Heart right ventricle (tissue), 16 donors: ENCODE measurements around the gene NFKBIB. TPM values are rescaled to one million over a fixed set of nuclear protein-coding genes. Genes with fewer than 3 reads are reported as not detected.
"Not testable (repeated sequence)": the region's sequence is repeated elsewhere in the genome, so short reads cannot be mapped to it uniquely, and the experiment has no call there.

Experiments
- ATAC-seq, 8 donors: fragments of 200-7000 bp; cut with Tn5 transposase; one replicate each; pipeline ENCODE4 v1.9.1; 2020; ENCODE audit warnings: mild to moderate bottlenecking in 8 of 8, moderate library complexity in 8 of 8, moderate number of reproducible peaks in 1 of 8
- DNase-seq, 2 donors: peaks; one replicate each; pipeline ENCODE4 v3.0.0-alpha.2; 2020
- H3K27ac ChIP-seq, 10 donors: fragments of 200-600 bp; sonication (generic) in 2 of 10; one replicate each; pipeline versions ENCODE4 v1.5.0 to v1.8.0; 2020 to 2022; ENCODE audit warnings: mild to moderate bottlenecking in 3 of 10
- H3K27me3 ChIP-seq, 7 donors: fragments of 200-600 bp; one replicate each; pipeline ENCODE4 v1.8.0; 2021 to 2022; ENCODE audit warnings: mild to moderate bottlenecking in 2 of 7
- H3K36me3 ChIP-seq, 9 donors: fragments of 200-600 bp; sonication (generic) in 1 of 9; one replicate each; pipeline versions ENCODE4 v1.5.0 to v1.8.0; 2020 to 2022; ENCODE audit warnings: mild to moderate bottlenecking in 2 of 9
- H3K4me1 ChIP-seq, 9 donors: fragments of 200-600 bp; sonication (generic) in 1 of 9; one replicate each; pipeline versions ENCODE4 v1.5.0 to v1.8.0; 2020 to 2022; ENCODE audit warnings: mild to moderate bottlenecking in 4 of 9
- H3K4me3 ChIP-seq, 10 donors: fragments of 200-600 bp; sonication (generic) in 2 of 10; one replicate each; pipeline versions ENCODE4 v1.5.0 to v1.8.0; 2020 to 2022; ENCODE audit warnings: mild to moderate bottlenecking in 7 of 10, moderate library complexity in 2 of 10
- H3K9me3 ChIP-seq, 11 donors: fragments of 200-600 bp in 10 of 11; sonication (generic) in 2 of 11; one replicate each; pipeline versions ENCODE4 v1.5.0 to v1.8.0; 2013 to 2022; ENCODE audit warnings: mild to moderate bottlenecking in 2 of 11, control low read depth in 1 of 11, moderate library complexity in 1 of 11
- WGBS, 2 donors: extraction: QIAGEN DNeasy Blood & Tissue Kit; methylation state at CpG; one replicate each; pipeline ENCODE4 v1.1.7; 2013; ENCODE audit warnings: inconsistent platforms in 1 of 2; 5-methylcytosine and 5-hydroxymethylcytosine counted together
- intact Hi-C, 10 donors: fragments of 100-400 bp; cut with DNase I; formaldehyde crosslinking; loops; one replicate each; pipeline versions ENCODE4 v1.11.1 to v1.14.2; 2022
- polyA plus RNA-seq, 2 donors: library from polyadenylated mRNA; stranded (reverse); fragments of 200-250 nt; gene quantifications; one replicate each; pipeline ENCODE4 v1.2.3, GENCODE V29; 2013
- total RNA-seq, 10 donors: library from RNA; stranded (reverse); fragmentation: NEBNext Ultra II Directional in 3 of 10; extraction: Animal tissue kit (Norgen Biotek cat#: 25700) in 3 of 10; gene quantifications; one replicate each; pipeline versions ENCODE4 v1.2.1 to v1.2.4, GENCODE V29; 2021 to 2023
- TF ChIP-seq, protein P1 (sequence below), 9 donors: fragments of 200-600 bp; sonication (generic) in 2 of 9; IDR thresholded peaks; one replicate each; pipeline versions ENCODE4 v1.5.0 to v1.8.0; 2021 to 2022; ENCODE audit warnings: antibody characterized with exemption in 9 of 9, mild to moderate bottlenecking in 5 of 9, moderate library complexity in 1 of 9
- donor health status: Arrhythmogenic right ventricular cardiomyopathy.
- donor health status: ischemic (EF 13 %, LVEDD 7.1; RV severe dilation, severe dysfunction).
- donor health status: healthy with polysubstance abuse.
- donor health status: DM: no; HTN: yes; CAD: no.
- donor health status: DM: no; HTN: no; CAD: no.
- donor health status: ischemic (EF 25% LVEDD 6.9; RV normal size, moderate dysfunction).
- donor health status: ischemic (EF 25% LVEDD 5.7; RV mildly dilated, moderate dysfunction).
- donor health status: healthy.
- donor health status: DM: yes; HTN: yes; CAD: no.
- donor health status: Ischemic cardiomyopathy.
- donor health status: ischemic (EF 35%, LVEDD 5.7; RV mildly dilated, moderate dysfunction).
- donor health status: nonischemic (EF 11% LVEDD 7.7; RV severe dilation, severe dysfunction).
- donor health status: DM: yes; HTN: yes; CAD: no.
- donor health status: PGD.
- donor health status: ischemic (EF 29% LVEDD 5.4; RV normal size, mild dysfunction).
- donor health status: nonischemic (EF 23%, LVEDD 6.1; RV moderate dilation, normal function).

NFKBIB gene
- total and polyA plus RNA-seq, 12 donors, result 16.1 to 79.8 (median 22.7) TPM

DNA sequence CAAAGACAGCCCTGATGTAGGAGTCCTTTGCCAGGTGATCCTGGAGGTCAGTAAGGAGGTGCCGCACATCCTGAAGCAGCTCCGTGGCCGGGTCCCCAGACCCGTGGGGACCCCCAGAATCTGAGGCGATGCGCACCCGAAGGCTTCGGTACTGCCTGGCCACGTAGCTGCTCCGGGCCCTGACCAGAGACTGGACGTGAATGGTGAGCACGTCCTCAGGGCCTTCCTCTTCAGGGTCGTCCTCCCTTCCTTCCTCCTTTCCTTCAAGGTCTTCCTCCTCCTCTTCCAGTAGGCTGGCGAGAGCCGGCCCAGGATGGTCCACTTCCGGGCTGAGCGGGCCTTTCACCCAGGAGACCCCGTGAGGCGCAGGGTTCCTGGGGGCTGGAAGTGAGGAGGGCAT, 29.2 kb upstream of the NFKBIB start:
- Histone ChIP-seq H3K27ac (peak overlapping the region in 2 of 10 donors; percentile 44 to 77), H3K27me3 (no peaks in the 10 kb centered on the region), H3K36me3 (peaks cover 0 to 7% (median 0%) of the 10 kb centered on the region in 9 donors), H3K9me3 (no peaks in the 10 kb centered on the region), H3K4me1 (peaks cover 0 to 27% (median 18%) of the 10 kb centered on the region in 9 donors), H3K4me3 (no peak overlapping the region)
- ATAC-seq, result peak in 2 of 8 donors; percentile 2 to 14
- no peak for DNase-seq
- intact Hi-C loops, result loop anchor here in 1 of 10 donors (10.0 kb wide), 1 partner anchor 676 kb away; no protein-coding TSS in a partner anchor
- TF ChIP-seq, protein P1, sequence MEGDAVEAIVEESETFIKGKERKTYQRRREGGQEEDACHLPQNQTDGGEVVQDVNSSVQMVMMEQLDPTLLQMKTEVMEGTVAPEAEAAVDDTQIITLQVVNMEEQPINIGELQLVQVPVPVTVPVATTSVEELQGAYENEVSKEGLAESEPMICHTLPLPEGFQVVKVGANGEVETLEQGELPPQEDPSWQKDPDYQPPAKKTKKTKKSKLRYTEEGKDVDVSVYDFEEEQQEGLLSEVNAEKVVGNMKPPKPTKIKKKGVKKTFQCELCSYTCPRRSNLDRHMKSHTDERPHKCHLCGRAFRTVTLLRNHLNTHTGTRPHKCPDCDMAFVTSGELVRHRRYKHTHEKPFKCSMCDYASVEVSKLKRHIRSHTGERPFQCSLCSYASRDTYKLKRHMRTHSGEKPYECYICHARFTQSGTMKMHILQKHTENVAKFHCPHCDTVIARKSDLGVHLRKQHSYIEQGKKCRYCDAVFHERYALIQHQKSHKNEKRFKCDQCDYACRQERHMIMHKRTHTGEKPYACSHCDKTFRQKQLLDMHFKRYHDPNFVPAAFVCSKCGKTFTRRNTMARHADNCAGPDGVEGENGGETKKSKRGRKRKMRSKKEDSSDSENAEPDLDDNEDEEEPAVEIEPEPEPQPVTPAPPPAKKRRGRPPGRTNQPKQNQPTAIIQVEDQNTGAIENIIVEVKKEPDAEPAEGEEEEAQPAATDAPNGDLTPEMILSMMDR (IDR thresholded peaks at IDR 0.05), result no peak
- 79 to 81% methylated on average over 19 of the region's 19 CpGs for WGBS, 2 donors

DNA sequence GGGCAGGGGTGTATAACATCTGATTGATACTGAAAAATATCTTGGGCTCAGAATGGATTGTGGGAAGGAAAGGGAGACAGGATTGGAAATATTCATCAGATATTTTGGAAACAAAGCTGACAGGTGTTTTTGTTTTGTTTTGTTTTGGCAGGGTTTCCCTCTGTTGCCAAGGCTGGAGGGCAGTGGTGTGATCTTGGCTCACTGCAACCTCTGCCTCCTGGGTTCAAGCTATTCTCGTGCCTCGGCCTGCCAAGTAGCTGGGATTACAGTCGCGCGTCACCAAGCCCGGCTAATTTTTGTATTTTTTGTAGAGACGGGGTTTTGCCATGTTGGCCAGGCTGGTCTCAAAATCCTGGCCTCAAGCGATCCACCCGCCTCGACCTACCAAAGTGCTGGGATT, 26.4 kb upstream of the NFKBIB start:
- H3K4me1 ChIP-seq, result peaks cover 5 to 41% (median 28%) of the 10 kb centered on the region in 9 donors
- H3K27ac ChIP-seq, result not testable (repeated sequence)
- 71 to 76% methylated on average over 10 of the region's 10 CpGs for whole genome bisulfite sequencing, 2 donors

DNA sequence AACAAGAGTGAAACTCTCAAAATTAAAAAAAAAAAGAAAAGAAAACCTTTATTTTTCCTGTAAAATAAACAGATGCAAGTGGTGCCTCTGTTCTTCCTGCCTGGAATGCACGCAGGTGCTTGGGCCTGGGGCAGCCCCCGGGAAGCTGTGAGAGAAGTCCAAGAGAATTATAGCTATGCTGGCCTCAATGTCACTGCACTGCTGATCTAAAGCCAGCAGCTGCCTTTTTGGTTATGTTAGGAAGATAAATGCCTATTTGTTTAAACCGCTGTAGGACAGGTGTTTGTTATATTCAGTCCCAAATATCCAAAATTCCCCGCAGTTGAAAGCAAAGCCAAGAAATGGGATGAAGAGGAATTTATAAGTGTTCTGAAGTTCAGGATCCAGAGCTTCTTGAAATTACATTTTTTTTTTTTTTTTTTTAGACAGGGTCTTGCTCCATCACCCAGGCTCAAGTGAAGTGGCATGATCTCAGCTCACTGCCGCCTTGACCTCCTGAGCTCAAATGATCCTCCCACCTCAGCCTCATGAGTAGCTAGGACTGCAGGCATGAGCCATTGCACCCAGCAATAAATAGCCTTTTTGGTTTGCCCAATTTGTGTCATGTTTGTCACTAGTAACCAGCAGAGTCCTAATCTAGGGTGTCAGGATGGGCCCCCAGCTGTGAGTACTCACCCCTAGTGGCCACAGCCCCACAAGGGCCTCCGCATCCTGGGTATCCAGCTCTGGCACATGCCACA, 23.9 kb upstream of the NFKBIB start:
- TF ChIP-seq, protein P1 (IDR thresholded peaks at IDR 0.05), result no peak
- ATAC-seq, result no peak
- no peaks in the 10 kb centered on the region for H3K9me3 ChIP-seq
- no peak for DNase-seq
- no peaks in the 10 kb centered on the region for H3K27me3 ChIP-seq
- H3K4me1 ChIP-seq, result peaks cover 0 to 27% (median 16%) of the 10 kb centered on the region in 9 donors
- H3K27ac ChIP-seq, result no peak overlapping the region
- H3K36me3 ChIP-seq, result peaks cover 0 to 24% (median 6%) of the 10 kb centered on the region in 9 donors
- intact Hi-C loops, result loop anchor here in 1 of 10 donors (10.0 kb wide), 1 partner anchor 681 kb away; no protein-coding TSS in a partner anchor
- 82 to 89% methylated on average over 6 of the region's 6 CpGs for WGBS, 2 donors
- no peak overlapping the region for H3K4me3 ChIP-seq

More for the DNA sequence above, 26.4 kb upstream of the NFKBIB start:
- H3K36me3 ChIP-seq, DNase-seq, ATAC-seq, H3K9me3 ChIP-seq, H3K4me3 ChIP-seq, H3K27me3 ChIP-seq: not testable (repeated sequence)
- intact Hi-C loops, result loop anchor here in 1 of 10 donors (10.0 kb wide), 1 partner anchor 679 kb away; no protein-coding TSS in a partner anchor

DNA sequence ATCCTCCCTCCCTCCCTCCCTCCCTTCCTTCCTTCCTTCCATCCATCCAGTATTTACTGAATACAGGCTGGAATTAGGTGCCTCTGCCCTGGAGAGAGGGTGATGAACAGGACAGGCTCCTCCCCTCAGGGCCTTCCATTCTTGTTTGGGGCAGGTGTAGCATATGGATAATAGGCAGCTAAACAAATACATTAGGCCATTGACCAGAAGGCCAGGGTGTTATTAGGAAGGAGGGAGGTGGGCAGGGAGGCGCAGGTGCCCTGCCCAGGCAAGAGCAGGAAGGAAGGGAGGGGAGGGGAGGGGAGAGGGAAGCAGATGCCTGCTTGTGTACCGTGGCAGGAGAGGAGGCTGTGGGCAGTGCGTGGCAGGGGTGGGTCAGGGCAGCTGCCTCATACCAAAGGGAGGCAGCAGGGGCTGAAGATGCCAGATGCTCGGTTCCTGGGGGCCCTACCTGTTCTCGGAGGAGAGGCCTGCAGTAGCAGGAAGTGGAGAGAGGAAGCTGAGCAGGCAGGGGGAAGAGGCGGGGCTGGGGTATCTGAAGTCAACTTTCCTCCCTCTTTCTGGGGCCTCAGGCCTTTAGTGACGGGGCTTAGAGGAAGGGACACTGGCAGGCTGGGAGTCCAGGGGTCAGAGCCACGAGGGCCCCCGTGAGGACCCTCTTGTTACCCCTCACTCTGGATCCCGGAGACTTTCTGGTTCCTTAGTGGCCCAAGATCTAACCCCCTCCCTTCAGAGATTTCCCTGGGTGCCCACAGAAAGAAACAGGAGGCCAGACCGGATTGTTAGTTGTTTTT, 21.8 kb upstream of the NFKBIB start, which contains the start of gene RINL:
TSS of gene RINL (minus strand) at position 495 of the 794 bp plus-strand sequence. CDS start 1,533 bp downstream, outside the sequence.
- TF ChIP-seq, protein P1 (IDR thresholded peaks at IDR 0.05), result no peak
- H3K27me3 ChIP-seq, result no peaks in the 10 kb centered on the region
- ATAC-seq, result peak; percentile 24 to 74 (median 38)
- H3K9me3 ChIP-seq, result no peaks in the 10 kb centered on the region
- H3K36me3 ChIP-seq, result peaks cover 0 to 42% (median 21%) of the 10 kb centered on the region in 9 donors
- WGBS, 2 donors, result 51 to 66% methylated on average over 11 of the region's 11 CpGs
- peak within 1 kb of the TSS in 9 of 10 donors; percentile 6 to 89 (median 68) for H3K27ac ChIP-seq
- peak within 1 kb of the TSS in 1 of 10 donors; percentile 47 for H3K4me3 ChIP-seq
- H3K4me1 ChIP-seq, result peaks cover 0 to 27% (median 16%) of the 10 kb centered on the region in 9 donors
- no peak for DNase-seq
- intact Hi-C loops, result loop anchor here in 1 of 10 donors (10.0 kb wide), 1 partner anchor 683 kb away; no protein-coding TSS in a partner anchor
